Ectodermal cell (in vitro differentiated cells): ENCODE measurements around the gene BAIAP2.
"Not testable (repeated sequence)": the region's sequence is repeated elsewhere in the genome, so short reads cannot be mapped to it uniquely, and the experiment has no call there.

Experiments
- H3K27ac ChIP-seq: 2 replicates; pipeline ENCODE4 v1.7.0; 2013; ENCODE audit warnings: mild to moderate bottlenecking, low read depth, low read length; ENCODE audit not compliant: insufficient read depth, poor library complexity, severe bottlenecking
- H3K27me3 ChIP-seq: 2 replicates; pipeline ENCODE4 v1.7.0; 2013; ENCODE audit warnings: mild to moderate bottlenecking, low read length; ENCODE audit not compliant: insufficient read depth, control insufficient read depth, poor library complexity, severe bottlenecking
- H3K36me3 ChIP-seq: one replicate; pipeline ENCODE4 v1.7.0; 2013; ENCODE audit warnings: low read length; ENCODE audit not compliant: control insufficient read depth, insufficient read depth
- H3K4me1 ChIP-seq: one replicate; pipeline ENCODE4 v1.7.0; 2013; ENCODE audit warnings: low read length; ENCODE audit not compliant: control insufficient read depth, insufficient read depth
- H3K4me3 ChIP-seq: 2 replicates; pipeline ENCODE4 v1.7.0; 2013; ENCODE audit warnings: low read depth, low read length, control low read depth; ENCODE audit not compliant: insufficient read depth
- H3K9me3 ChIP-seq: 2 replicates; pipeline ENCODE4 v1.7.0; 2013; ENCODE audit warnings: mild to moderate bottlenecking, low read length, moderate library complexity; ENCODE audit not compliant: control insufficient read depth
- WGBS, 2 experiments: methylation state at CpG; one replicate each; pipeline ENCODE4 v1.1.7; 2013; ENCODE audit warnings: missing lambda C conversion rate in 2 of 2; 5-methylcytosine and 5-hydroxymethylcytosine counted together

BAIAP2 gene

GRCh38 chr17:81140695-81141094, 105.7 kb downstream of the BAIAP2 start:
- no peaks in the 10 kb centered on the region for H3K9me3 ChIP-seq
- H3K4me1 ChIP-seq: peaks cover 12% of the 10 kb centered on the region
- H3K4me3 ChIP-seq: no peak overlapping the region
- no peaks in the 10 kb centered on the region for H3K27me3 ChIP-seq
- H3K27ac ChIP-seq: no peak overlapping the region
- 97% methylated on average over 37 of the region's 37 CpGs for WGBS, 2 experiments
- H3K36me3 ChIP-seq: no peaks in the 10 kb centered on the region

- Histone ChIP-seq H3K36me3 (no peaks in the 10 kb centered on the region), H3K4me3 (no peak overlapping the region), H3K27me3 (no peaks in the 10 kb centered on the region), H3K27ac (no peak overlapping the region), H3K9me3 (no peaks in the 10 kb centered on the region), H3K4me1 (peaks cover 12% of the 10 kb centered on the region)
- 68 to 70% methylated on average over 25 of the region's 25 CpGs for WGBS, 2 experiments
Measured at GRCh38 chr17:81142301-81143199, 107.6 kb downstream of the BAIAP2 start.

DNA sequence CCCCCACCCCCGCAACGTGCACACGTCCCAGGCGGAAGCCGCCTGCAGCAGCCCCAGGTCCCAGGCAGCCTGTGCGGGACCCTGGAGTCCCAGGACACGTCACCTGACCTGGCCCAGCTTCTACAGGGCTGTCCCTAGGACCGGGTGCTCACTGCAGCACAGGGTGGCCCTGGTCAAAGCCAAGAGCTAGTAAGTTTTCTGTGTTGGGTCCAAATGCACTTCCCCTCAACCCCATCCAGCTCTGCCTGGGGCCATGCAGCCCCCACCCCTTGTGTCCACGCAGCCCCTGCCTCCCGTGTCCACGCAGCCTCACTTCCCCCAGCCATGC, 108.2 kb downstream of the BAIAP2 start:
- 77 to 88% methylated on average over 9 to 10 of the region's 11 CpGs for WGBS, 2 experiments
- H3K9me3 ChIP-seq: no peaks in the 10 kb centered on the region
- H3K27ac ChIP-seq: no peak overlapping the region
- H3K4me3 ChIP-seq: no peak overlapping the region
- no peaks in the 10 kb centered on the region for H3K27me3 ChIP-seq
- peaks cover 12% of the 10 kb centered on the region for H3K4me1 ChIP-seq
- no peaks in the 10 kb centered on the region for H3K36me3 ChIP-seq

DNA sequence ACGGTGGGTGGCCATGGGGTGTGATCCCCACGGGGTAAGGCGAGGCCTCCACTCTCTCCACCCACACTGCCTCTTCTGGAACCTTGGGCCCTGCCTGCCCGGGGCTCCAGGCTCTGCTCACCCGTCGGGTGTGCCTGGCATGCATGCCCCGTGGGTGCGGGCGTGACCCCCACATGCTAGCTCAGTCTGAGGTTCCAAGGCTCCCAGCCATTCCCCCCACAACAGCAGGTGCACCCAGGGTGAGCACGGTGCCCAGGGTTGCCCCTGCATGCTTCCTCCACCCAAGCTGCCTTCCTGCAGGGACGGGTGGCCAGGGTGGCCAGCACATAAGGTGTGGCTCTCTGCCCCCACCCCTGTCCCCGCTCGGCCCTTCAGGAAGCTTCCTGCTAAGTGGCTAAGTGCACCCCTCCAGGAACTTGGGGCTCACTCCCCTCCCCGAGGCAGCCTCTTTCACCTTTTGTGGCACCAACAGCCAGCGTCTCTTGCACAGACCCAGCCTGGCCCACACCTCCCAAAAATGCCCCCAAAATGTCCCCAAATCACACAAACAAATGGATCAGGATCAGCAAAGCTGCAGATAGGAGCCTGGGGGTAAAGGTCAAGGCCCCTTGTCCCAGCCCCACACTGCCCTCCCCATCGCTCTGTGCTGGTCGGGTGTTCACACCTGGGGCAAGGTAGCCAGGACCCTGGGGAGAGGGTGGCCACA, 108.9 kb downstream of the BAIAP2 start:
- Histone ChIP-seq H3K36me3 (no peaks in the 10 kb centered on the region), H3K4me3 (no peak overlapping the region), H3K4me1 (peaks cover 12% of the 10 kb centered on the region), H3K27me3 (no peaks in the 10 kb centered on the region), H3K9me3 (no peaks in the 10 kb centered on the region), H3K27ac (no peak overlapping the region)
- 94% methylated on average over 17 of the region's 17 CpGs for WGBS, 2 experiments

DNA sequence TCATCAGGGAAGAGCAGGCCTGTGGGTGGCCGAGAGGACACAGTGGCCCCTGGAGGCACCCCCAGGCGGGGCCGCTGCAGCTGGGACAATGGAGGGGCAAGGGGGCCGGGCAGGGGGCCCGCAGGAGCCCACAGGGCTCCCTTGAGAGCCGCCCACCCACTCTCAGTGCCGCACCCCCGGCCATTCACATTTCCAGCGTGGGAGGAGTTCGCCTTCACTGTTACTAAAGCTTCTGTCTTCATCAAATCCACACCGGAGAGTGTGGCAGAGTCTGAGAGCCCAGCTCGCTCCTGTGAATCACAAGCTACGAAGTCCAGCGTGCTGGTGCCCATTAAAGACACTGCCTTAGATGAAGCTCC, 109.5 kb downstream of the BAIAP2 start:
- Histone ChIP-seq H3K4me3 (no peak overlapping the region), H3K36me3 (no peaks in the 10 kb centered on the region), H3K9me3 (no peaks in the 10 kb centered on the region), H3K27ac (no peak overlapping the region), H3K4me1 (peaks cover 10% of the 10 kb centered on the region), H3K27me3 (no peaks in the 10 kb centered on the region)
- 77 to 83% methylated on average over 14 of the region's 14 CpGs for WGBS, 2 experiments

- H3K4me3 ChIP-seq, H3K27ac ChIP-seq, H3K36me3 ChIP-seq, H3K4me1 ChIP-seq, H3K9me3 ChIP-seq, H3K27me3 ChIP-seq: not testable (repeated sequence)
- 78 to 85% methylated on average over 9 to 10 of the region's 10 CpGs for WGBS, 2 experiments
Measured at GRCh38 chr17:81146208-81146607, 111.3 kb downstream of the BAIAP2 start.

DNA sequence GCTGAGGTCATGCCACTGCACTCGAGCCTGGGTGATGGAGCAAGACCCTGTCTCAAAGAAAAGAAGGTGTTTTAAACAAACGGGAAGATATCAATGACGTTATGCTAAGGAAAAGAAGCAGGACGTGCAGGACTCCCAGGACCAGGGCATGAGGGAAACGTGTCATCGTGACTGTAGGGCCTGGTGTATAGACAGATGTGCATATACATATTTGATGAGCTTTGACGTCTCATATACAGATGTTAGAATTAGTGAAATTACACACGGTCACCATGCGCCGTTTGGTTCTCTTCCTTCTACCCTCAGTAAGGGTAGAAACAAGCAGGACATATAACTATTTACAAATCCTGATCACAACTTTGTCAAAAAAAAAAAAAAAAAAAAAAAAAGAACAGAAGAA, 112.8 kb downstream of the BAIAP2 start:
- Histone ChIP-seq H3K27me3 (no peaks in the 10 kb centered on the region), H3K27ac (no peak overlapping the region), H3K9me3 (no peaks in the 10 kb centered on the region), H3K36me3 (no peaks in the 10 kb centered on the region), H3K4me1 (no peaks in the 10 kb centered on the region), H3K4me3 (no peak overlapping the region)
- 95% methylated on average over 10 of the region's 10 CpGs for WGBS, 2 experiments

GRCh38 chr17:81148571-81148970, 113.6 kb downstream of the BAIAP2 start:
- Histone ChIP-seq H3K27ac (no peak overlapping the region), H3K36me3 (no peaks in the 10 kb centered on the region), H3K4me1 (no peaks in the 10 kb centered on the region), H3K27me3 (no peaks in the 10 kb centered on the region), H3K9me3 (no peaks in the 10 kb centered on the region), H3K4me3 (no peak overlapping the region)
- 95 to 96% methylated on average over 15 of the region's 15 CpGs for WGBS, 2 experiments

GRCh38 chr17:81148986-81149533, 114.1 kb downstream of the BAIAP2 start:
- H3K9me3 ChIP-seq: no peaks in the 10 kb centered on the region
- no peaks in the 10 kb centered on the region for H3K4me1 ChIP-seq
- H3K4me3 ChIP-seq: no peak overlapping the region
- no peak overlapping the region for H3K27ac ChIP-seq
- WGBS, 2 experiments: 89 to 90% methylated on average over 14 of the region's 14 CpGs
- H3K36me3 ChIP-seq: no peaks in the 10 kb centered on the region
- H3K27me3 ChIP-seq: no peaks in the 10 kb centered on the region

DNA sequence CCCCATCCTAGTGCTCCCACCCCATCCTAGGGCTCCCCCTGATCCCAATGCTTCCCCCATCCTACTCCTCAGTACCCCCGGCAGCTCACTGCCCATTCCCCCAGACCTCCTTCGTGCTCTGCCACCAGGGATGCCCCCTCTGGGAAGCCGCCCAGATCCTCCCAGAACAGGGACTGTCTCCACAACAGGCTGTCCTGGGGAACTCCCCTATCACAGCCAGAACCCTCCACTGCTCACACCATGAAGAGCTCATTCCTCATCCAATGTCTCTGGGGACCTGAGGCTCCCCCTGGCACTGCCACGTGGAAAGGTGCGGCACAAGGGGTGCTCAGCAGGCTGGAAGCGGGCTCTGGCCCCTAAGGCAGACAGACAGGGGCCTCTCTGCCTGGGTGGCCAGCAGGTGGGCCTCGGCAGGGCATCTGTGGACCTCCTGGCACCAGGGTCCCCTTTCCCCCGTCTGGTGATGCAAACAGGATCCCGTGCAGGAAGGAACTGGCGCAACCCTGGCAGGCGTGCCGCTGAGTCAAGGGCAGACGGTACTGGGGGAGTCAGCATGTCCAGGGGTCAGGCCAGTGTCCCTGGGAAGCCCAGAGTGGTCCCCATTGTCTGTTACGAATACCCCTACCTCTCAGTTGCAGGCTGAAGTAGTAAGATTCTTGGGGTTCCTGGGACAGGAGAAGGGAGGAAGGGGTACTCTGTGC, 115.6 kb downstream of the BAIAP2 start:
- Histone ChIP-seq H3K27ac (no peak overlapping the region), H3K36me3 (no peaks in the 10 kb centered on the region), H3K27me3 (no peaks in the 10 kb centered on the region), H3K4me1 (no peaks in the 10 kb centered on the region), H3K4me3 (no peak overlapping the region), H3K9me3 (no peaks in the 10 kb centered on the region)
- WGBS, 2 experiments: 92 to 93% methylated on average over 14 of the region's 14 CpGs
